Stimulated activated CD8-positive, alpha-beta memory T cell treated with anti-CD3 and anti-CD28 coated beads, Interleukin-4, amount 100 ng/mL, for 48 hours (primary cell): Measurements from ENCODE around the gene TOMM6.

Experiments
- DNase-seq: peaks from one replicate; pipeline ENCODE4 v3.0.0-alpha.2; 2020

The TOMM6 gene

DNA sequence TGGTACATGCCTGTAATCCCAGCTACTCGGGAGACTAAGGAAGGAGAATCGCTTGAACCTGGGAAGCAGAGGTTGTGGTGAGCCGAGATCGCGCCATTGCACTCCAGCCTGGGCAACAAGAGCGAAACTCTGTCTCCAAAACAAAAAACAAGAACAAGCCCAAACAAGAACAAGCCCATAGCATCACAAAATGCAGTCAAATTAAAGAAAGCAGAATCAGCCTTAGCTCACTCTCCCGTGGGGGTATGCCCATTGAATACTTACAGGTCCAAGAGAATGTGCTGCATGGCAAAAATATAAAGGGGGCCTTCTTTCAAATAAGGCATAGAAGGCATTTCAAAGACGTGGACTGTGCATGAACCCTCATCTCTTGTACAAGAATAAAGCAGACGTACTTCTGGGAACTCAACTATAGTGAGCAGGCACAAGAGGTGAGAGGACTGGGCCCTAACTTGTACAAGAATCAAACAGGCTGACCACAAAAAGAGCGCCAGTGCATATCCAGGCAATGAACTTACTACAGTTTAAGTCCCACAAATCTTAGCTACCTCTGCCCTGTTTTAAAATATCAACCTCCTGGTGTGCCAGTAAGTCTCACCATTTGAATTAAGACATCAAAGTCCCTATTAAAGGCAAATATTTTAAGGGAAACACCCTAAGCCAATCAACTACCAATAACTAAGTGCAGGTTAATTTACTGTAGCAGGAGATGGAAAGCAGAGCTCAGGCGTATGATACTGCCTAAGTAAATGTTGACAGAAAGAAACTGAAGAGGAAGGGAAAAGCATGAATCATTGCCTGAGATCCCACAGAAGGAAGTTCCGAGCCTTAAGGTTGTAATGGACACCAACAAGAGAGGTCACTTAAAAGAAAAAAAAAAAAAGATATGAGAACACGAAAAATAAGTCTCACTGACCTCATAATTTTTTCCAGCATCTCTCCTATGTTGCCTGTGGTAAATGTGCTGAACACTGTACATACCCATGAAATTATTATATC is 37.4 kb downstream of the TOMM6 start:
- no peak for DNase-seq

- DNase-seq: no peak
Measured at GRCh38 chr6:41826343-41827022, 39.0 kb downstream of the TOMM6 start.

GRCh38 chr6:41832263-41832662 is 44.8 kb downstream of the TOMM6 start:
- no peak for DNase-seq

DNA sequence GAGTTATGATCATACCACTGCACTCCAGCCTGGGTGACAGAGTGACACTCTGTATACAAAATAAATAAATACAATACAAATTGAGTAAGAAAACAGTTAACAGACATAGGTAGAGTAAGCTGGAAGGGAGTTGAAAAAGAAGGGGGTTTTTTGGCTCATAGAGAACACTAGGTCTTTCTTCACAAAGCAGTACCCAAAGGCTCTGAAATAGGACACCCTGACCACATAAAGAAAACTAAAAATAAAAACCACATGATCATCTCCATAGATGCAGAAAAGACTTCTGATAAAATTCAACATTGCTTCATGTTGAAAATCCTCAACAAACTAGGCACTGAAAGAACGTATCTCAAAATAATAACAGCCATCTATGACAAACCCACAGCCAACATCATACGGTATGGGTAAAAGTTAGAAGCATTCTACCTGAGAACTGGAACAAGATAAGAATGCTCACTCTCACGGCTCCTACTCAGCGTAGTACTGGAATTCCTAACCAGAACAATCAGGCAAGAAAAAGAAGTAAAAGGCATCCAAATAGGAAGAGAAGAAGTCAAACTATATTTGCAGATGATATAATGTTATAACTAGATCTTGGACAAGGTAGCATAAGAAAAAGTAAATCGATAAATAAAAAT is 48.6 kb downstream of the TOMM6 start:
- DNase-seq: no peak

- DNase-seq: no peak
Measured at GRCh38 chr6:41836660-41837052, 49.2 kb downstream of the TOMM6 start.
